GM12872 (cell line): ENCODE results near the gene SSTR3.
A peak's percentile ranks its signal among the peaks of the same experiment; 100 is the strongest.

ENCODE experiments used
- TF ChIP-seq, protein P1 (sequence below): IDR thresholded peaks from 3 replicates; pipeline ENCODE4 v1.5.1; 2011; ENCODE audit warnings: low read depth, mild to moderate bottlenecking, low read length, moderate library complexity; ENCODE audit not compliant: insufficient read depth

Gene SSTR3

DNA sequence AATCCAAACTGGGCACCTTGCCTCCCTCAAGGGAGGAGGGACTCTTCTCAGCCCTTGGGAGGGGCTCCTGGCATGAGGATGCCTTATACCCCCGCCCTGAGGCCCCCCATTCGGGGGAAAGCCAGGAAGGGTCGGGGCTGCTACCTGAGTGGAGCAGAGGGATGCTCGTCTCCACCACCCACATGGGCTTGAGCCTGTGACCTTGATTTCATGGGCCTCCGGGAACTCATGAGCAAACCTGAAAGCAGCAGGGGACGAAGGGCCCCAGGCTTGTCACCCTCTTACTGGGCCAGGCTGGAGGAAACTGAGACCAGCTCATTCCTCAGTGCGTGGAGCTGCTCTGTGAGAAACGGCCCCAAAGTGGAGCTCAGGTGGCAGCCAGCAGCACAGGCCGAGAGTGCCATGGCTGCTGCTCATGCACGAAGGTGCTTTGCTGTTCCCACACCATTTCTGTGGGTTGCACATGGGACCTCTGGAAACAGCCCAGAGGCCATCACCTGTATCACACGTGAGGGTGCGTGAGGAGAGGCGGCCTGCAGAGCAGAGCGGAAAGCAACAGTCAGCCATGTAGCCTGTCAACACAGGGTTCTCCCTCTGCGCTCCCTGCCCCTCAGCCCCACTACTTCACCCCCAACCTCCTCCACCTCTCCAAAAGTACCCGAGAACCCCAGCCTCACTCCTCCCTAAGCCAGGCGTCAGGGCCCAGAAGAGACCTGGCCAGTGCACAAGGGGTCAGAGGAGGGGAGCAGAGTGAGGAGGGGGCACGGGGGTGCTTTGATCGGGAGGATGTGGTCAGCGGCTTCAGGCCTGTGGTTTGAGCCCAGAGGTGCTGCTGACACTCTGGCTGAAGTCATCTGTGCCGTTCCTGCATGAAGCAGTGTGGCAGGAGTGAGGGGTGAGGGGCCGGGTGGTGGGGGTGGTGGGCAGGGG, 48.4 kb downstream of the SSTR3 start:
- TF ChIP-seq, protein P1, sequence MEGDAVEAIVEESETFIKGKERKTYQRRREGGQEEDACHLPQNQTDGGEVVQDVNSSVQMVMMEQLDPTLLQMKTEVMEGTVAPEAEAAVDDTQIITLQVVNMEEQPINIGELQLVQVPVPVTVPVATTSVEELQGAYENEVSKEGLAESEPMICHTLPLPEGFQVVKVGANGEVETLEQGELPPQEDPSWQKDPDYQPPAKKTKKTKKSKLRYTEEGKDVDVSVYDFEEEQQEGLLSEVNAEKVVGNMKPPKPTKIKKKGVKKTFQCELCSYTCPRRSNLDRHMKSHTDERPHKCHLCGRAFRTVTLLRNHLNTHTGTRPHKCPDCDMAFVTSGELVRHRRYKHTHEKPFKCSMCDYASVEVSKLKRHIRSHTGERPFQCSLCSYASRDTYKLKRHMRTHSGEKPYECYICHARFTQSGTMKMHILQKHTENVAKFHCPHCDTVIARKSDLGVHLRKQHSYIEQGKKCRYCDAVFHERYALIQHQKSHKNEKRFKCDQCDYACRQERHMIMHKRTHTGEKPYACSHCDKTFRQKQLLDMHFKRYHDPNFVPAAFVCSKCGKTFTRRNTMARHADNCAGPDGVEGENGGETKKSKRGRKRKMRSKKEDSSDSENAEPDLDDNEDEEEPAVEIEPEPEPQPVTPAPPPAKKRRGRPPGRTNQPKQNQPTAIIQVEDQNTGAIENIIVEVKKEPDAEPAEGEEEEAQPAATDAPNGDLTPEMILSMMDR = no peak

DNA sequence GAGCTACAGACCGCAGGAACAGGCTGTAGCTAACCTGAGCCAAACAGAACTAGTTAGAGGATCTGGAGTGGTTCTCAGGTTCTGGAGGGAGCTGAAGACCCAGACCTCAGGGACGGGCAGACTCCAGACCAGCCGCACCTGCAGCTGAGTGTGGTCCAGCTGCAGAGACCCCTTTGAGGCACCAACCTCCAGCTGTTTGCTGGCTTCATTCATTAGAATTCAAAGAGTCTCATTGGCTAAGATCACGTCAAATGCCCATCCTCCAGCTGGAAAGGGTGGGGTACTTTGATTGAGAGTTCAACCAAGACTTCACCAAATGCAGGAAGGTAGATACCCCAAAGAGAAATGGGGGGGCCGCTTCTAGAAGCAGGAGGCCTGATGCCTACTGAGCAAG, 49.2 kb downstream of the SSTR3 start:
- TF ChIP-seq, protein P1 = no peak

DNA sequence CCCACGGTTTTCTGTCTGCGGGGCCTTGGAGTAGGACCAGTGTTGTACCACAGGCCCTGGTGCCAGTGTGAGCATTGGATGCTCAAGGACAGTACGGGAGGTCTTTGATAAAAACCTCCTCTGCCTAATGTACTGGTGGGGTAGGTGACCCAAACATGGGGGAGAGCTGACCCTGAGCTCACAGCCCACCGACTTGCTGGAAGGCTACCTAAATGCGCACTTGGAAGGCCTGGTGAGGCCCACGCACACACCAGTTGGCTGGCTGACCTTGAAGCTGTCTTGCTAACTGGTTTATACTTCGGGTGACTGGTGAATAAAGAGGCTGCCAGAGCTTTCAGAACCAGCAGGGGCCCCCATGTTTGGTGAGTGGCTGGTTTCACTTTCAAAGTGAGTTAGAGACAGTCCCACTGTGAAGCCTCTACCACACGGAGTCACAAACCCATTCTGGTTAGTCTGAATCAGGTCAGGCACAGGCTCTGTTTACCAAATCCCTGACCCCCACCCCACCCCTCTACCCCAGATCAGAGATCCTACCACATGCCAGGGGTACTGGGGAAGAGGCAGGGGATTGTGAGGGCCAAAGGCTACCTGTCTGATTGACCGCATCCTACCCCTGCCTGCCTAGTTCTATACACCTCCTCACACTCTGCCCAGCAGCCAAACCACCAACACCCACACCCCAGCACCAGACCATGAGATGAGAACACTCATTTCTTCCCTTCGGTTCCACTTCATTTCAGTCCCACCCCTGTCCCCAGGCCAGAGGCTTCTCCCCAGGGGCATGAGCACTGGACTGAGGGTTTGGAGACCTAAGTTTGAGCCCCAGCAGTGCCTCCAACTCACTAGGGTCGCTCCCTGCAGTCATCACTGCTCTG, 49.8 kb downstream of the SSTR3 start:
- TF ChIP-seq, protein P1 = peak; percentile 51

DNA sequence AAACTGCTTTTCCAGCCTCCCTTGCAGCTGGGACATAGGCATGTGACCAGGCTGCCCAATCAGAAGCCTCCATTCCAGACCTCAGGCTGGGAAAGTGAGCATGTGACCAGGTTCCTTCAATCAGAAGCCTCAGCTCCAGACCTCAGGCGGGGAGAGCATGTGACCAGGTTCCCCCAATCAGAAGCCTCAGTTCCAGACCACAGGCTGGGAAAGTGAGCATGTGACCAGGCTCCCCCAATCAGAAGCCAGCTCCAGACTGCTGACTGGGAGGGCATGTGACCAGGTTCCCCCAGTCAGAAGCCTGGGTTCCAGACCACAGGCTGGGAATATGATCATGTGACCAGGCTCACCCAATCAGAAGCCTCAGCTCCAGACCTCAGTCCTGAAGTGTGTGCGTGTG, 50.8 kb downstream of the SSTR3 start:
- TF ChIP-seq, protein P1 = no peak

DNA sequence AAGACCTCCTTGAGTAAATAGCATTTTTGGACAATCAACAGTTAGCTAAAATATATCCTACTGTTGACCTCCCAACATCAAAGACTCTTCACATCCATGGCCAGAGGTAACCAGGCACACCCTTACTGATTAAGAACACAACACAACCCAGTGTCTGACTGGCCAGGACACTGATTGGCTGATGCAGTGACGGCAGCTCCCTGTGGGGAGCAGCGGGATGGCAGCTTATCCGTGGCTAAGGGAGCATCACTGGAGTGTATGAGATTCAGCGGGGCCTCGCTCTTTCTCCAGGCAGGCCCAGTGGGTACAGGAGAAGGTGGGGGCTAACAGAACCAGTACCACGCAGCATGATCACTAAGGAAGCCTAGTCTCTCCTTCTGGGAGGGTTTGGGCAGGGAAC, 52.2 kb downstream of the SSTR3 start:
- TF ChIP-seq, protein P1 = no peak

DNA sequence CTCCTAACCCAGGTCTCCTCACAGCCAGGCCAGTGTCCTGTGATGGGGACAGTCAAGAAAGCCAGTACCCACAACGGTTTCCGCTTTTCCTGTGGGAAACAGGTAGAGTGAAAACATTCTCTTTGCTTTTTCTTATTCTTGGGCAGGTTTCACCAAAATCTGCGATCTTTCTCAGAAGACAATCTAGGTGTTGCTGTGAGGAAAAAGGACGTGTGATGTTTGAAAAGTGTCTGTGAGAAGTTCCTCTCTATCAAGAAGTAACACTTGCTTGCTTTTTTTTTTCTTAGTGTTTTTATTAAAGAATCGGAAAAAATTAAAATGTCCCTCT, 53.4 kb downstream of the SSTR3 start:
- TF ChIP-seq, protein P1 = no peak

DNA sequence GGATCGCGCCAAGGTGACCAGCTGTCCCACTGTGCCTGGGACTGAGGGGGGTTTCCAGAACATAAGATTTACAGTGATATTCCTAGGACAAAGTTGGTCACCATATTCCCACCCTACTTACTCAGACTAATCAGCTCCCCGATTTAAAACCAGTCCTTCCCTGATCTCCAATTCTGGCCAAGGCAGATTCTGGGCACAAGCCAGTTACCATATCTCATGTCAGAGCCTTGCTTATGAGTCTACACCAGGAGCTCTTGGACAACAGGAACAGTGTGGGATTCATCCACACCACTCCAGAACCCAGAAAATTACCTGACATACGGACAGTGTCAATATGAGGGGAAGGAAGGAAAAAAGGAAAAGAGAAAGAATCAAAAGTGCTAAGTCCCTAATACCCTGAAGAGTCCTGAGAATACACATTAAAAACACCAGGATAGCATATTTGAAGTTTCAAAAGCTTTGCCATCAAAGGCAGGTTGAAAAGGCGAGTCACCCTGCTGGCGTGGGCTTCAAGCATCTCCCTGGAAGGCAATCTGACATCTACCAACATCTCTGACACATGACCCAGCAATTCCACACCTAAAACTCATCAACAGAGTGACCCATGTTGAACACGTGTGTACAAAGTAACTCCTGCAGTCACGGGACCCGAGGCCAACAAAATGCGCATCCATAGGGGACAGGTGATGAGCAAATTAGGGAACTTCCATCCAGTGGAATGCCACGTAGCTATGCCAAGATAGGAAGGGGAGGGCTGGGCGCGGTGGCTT, 54.6 kb downstream of the SSTR3 start:
- TF ChIP-seq, protein P1 = no peak
